HEK293 (cell line): ENCODE data around the gene KIF25.

Source experiments
- CTCF ChIP-seq: fragments of 450-650 bp; formaldehyde crosslinking; IDR thresholded peaks from 2 replicates; pipeline ENCODE4 v1.5.1; 2016; ENCODE audit warnings: missing biosample characterization, missing genetic modification characterization
- ELK4 ChIP-seq: IDR thresholded peaks from 2 replicates; pipeline ENCODE4 v1.6.1; 2011; ENCODE audit warnings: mild to moderate bottlenecking, low read depth, low read length, borderline replicate concordance
- MYNN ChIP-seq: fragments of 450-650 bp; formaldehyde crosslinking; IDR thresholded peaks from 2 replicates; pipeline ENCODE4 v1.5.1; 2016; ENCODE audit warnings: missing biosample characterization, missing genetic modification characterization, borderline replicate concordance
- ZEB2 ChIP-seq: fragments of 450-650 bp; formaldehyde crosslinking; IDR thresholded peaks from 2 replicates; pipeline ENCODE4 v1.5.1; 2016; ENCODE audit warnings: missing biosample characterization, missing genetic modification characterization
- ZNF121 ChIP-seq: fragments of 450-650 bp; formaldehyde crosslinking; IDR thresholded peaks from 2 replicates; pipeline ENCODE4 v1.5.1; 2016; ENCODE audit warnings: missing biosample characterization, missing genetic modification characterization
- ZNF24 ChIP-seq: fragments of 450-650 bp; formaldehyde crosslinking; IDR thresholded peaks from 2 replicates; pipeline ENCODE4 v1.5.1; 2016; ENCODE audit warnings: missing biosample characterization, missing genetic modification characterization
- ZNF311 ChIP-seq: fragments of 450-650 bp; formaldehyde crosslinking; IDR thresholded peaks from 2 replicates; pipeline ENCODE4 v1.5.1; 2017; ENCODE audit warnings: missing biosample characterization, missing genetic modification characterization, borderline replicate concordance
- ZNF513 ChIP-seq: fragments of 450-650 bp; IDR thresholded peaks from 2 replicates; pipeline ENCODE4 v1.5.1; 2018; ENCODE audit warnings: missing biosample characterization, missing genetic modification characterization

GRCh38 chr6:167995302-167995701 is 2.2 kb upstream of the KIF25 start:
- no peak for TF ChIP-seq ELK4
- no peak for TF ChIP-seq ZNF24
- TF ChIP-seq ZNF311, result no peak
- no peak for TF ChIP-seq ZNF121 (tag by site-specific recombination)
- no peak for TF ChIP-seq MYNN (tag by site-specific recombination)
- TF ChIP-seq ZEB2, result no peak
- no peak for TF ChIP-seq ZNF513 (tag by site-specific recombination)
- no peak for TF ChIP-seq CTCF (tag by site-specific recombination)
